Mucosa of stomach (tissue), 1 donor: Measurements from ENCODE around the gene TBC1D16.

Experiments
- H3K27me3 ChIP-seq: one replicate; pipeline ENCODE4 v1.7.0; 2013; ENCODE audit warnings: mild to moderate bottlenecking, low read length; ENCODE audit not compliant: control insufficient read depth, insufficient read depth
- H3K36me3 ChIP-seq: one replicate; pipeline ENCODE4 v1.7.0; 2013; ENCODE audit warnings: low read length; ENCODE audit not compliant: control insufficient read depth, insufficient read depth
- H3K4me1 ChIP-seq: one replicate; pipeline ENCODE4 v1.7.0; 2013; ENCODE audit warnings: mild to moderate bottlenecking, low read length; ENCODE audit not compliant: control insufficient read depth, insufficient read depth
- H3K4me3 ChIP-seq: one replicate; pipeline ENCODE4 v1.7.0; 2013; ENCODE audit warnings: low read length
- H3K9ac ChIP-seq: one replicate; pipeline ENCODE4 v1.7.0; 2013; ENCODE audit warnings: mild to moderate bottlenecking, low read length, moderate library complexity
- H3K9me3 ChIP-seq: one replicate; pipeline ENCODE4 v1.7.0; 2013; ENCODE audit warnings: mild to moderate bottlenecking, low read length, moderate library complexity; ENCODE audit not compliant: control insufficient read depth
- donor health status: Pancreatic carcinoma.

Gene TBC1D16

GRCh38 chr17:79938336-79939093, 97.2 kb downstream of the TBC1D16 start:
- Histone ChIP-seq H3K9ac (no peak overlapping the region), H3K4me3 (no peak overlapping the region), H3K27me3 (no peaks in the 10 kb centered on the region), H3K9me3 (no peaks in the 10 kb centered on the region), H3K4me1 (peaks cover 12% of the 10 kb centered on the region), H3K36me3 (no peaks in the 10 kb centered on the region)

GRCh38 chr17:79937391-79938335, 98.0 kb downstream of the TBC1D16 start:
- Histone ChIP-seq H3K4me1 (peaks cover 19% of the 10 kb centered on the region), H3K4me3 (no peak overlapping the region), H3K36me3 (no peaks in the 10 kb centered on the region), H3K27me3 (no peaks in the 10 kb centered on the region), H3K9ac (no peak overlapping the region), H3K9me3 (no peaks in the 10 kb centered on the region)

GRCh38 chr17:79936641-79937381, 98.9 kb downstream of the TBC1D16 start:
- Histone ChIP-seq H3K27me3 (no peaks in the 10 kb centered on the region), H3K36me3 (no peaks in the 10 kb centered on the region), H3K4me1 (peaks cover 27% of the 10 kb centered on the region), H3K9me3 (no peaks in the 10 kb centered on the region), H3K4me3 (no peak overlapping the region), H3K9ac (no peak overlapping the region)

- no peaks in the 10 kb centered on the region for H3K36me3 ChIP-seq
- H3K4me1 ChIP-seq = peaks cover 35% of the 10 kb centered on the region
- no peaks in the 10 kb centered on the region for H3K9me3 ChIP-seq
- H3K9ac ChIP-seq = no peak overlapping the region
- no peak overlapping the region for H3K4me3 ChIP-seq
- H3K27me3 ChIP-seq = peaks cover under 1% of the 10 kb centered on the region
These were observed 99.6 kb downstream of the TBC1D16 start for GRCh38 chr17:79936050-79936449.

GRCh38 chr17:79935197-79935885, 100.3 kb downstream of the TBC1D16 start:
- Histone ChIP-seq H3K36me3 (no peaks in the 10 kb centered on the region), H3K27me3 (peaks cover 8% of the 10 kb centered on the region), H3K4me1 (peaks cover 42% of the 10 kb centered on the region), H3K4me3 (no peak overlapping the region), H3K9ac (no peak overlapping the region), H3K9me3 (no peaks in the 10 kb centered on the region)

GRCh38 chr17:79934653-79934970, 101.1 kb downstream of the TBC1D16 start:
- peaks cover 12% of the 10 kb centered on the region for H3K27me3 ChIP-seq

GRCh38 chr17:79933863-79934652, 101.6 kb downstream of the TBC1D16 start:
- Histone ChIP-seq H3K27me3 (peaks cover 18% of the 10 kb centered on the region), H3K4me1 (peaks cover 46% of the 10 kb centered on the region), H3K9ac (no peak overlapping the region), H3K36me3 (no peaks in the 10 kb centered on the region), H3K4me3 (no peak overlapping the region), H3K9me3 (no peaks in the 10 kb centered on the region)

More at GRCh38 chr17:79934653-79934970, 101.1 kb downstream of the TBC1D16 start:
- H3K4me1 ChIP-seq = peaks cover 46% of the 10 kb centered on the region
- no peaks in the 10 kb centered on the region for H3K36me3 ChIP-seq
- no peaks in the 10 kb centered on the region for H3K9me3 ChIP-seq
- no peak overlapping the region for H3K9ac ChIP-seq
- no peak overlapping the region for H3K4me3 ChIP-seq

- Histone ChIP-seq H3K27me3 (peaks cover 23% of the 10 kb centered on the region), H3K4me1 (peaks cover 49% of the 10 kb centered on the region)
These were observed 103.0 kb downstream of the TBC1D16 start for GRCh38 chr17:79932451-79933306.

GRCh38 chr17:79931817-79932309, 103.8 kb downstream of the TBC1D16 start:
- no peaks in the 10 kb centered on the region for H3K36me3 ChIP-seq
- H3K4me3 ChIP-seq = no peak overlapping the region
- H3K27me3 ChIP-seq = peaks cover 25% of the 10 kb centered on the region
- H3K9ac ChIP-seq = peak overlapping the region; percentile 4
- peaks cover 57% of the 10 kb centered on the region for H3K4me1 ChIP-seq
- H3K9me3 ChIP-seq = no peaks in the 10 kb centered on the region

More at GRCh38 chr17:79932451-79933306, 103.0 kb downstream of the TBC1D16 start:
- Histone ChIP-seq H3K9me3 (no peaks in the 10 kb centered on the region), H3K4me3 (no peak overlapping the region), H3K36me3 (no peaks in the 10 kb centered on the region), H3K9ac (no peak overlapping the region)
